Adrenal gland (tissue), 19 donors: ENCODE measurements around the gene NEK9. TPM values are rescaled to one million over a fixed set of nuclear protein-coding genes. Genes with fewer than 3 reads are reported as not detected.

Source experiments
- DNase-seq, 7 donors: peaks; one replicate each; pipeline ENCODE4 v3.0.0-alpha.2; 2019 to 2020
- H3K27ac ChIP-seq, 5 donors: fragments of 200-600 bp; sonication (generic) in 4 of 5; 1 replicate in 3 of 5; 2 replicates in 2 of 5; pipeline versions ENCODE4 v1.5.1 to v1.8.0; 2016 to 2020; ENCODE audit warnings: mild to moderate bottlenecking in 1 of 5
- H3K27me3 ChIP-seq: fragments of 200-600 bp; 2 replicates; pipeline ENCODE4 v1.8.0; 2021
- H3K36me3 ChIP-seq, 2 donors: fragments of 200-600 bp; replicated peaks in 1 of 2; 1 replicate in 1 of 2; 2 replicates in 1 of 2; pipeline versions ENCODE4 v1.5.1 to v1.8.0; 2018 to 2022
- H3K4me1 ChIP-seq, 2 donors: fragments of 200-600 bp; replicated peaks in 1 of 2; 1 replicate in 1 of 2; 2 replicates in 1 of 2; pipeline versions ENCODE4 v1.5.1 to v1.8.0; 2018 to 2021
- H3K4me3 ChIP-seq, 4 donors: fragments of 200-600 bp; sonication (generic) in 3 of 4; one replicate each; pipeline ENCODE4 v1.5.1; 2016 to 2018
- H3K9me3 ChIP-seq, 3 donors: fragments of 200-600 bp; sonication (generic) in 1 of 3; replicated peaks in 1 of 3; 1 replicate in 2 of 3; 2 replicates in 1 of 3; pipeline versions ENCODE4 v1.5.1 to v1.8.0; 2016 to 2021
- POLR2A ChIP-seq, 2 donors: fragments of 450-650 bp; IDR thresholded peaks; one replicate each; pipeline ENCODE4 v1.6.1; 2017; ENCODE audit warnings: antibody characterized with exemption in 2 of 2, mild to moderate bottlenecking in 2 of 2, moderate library complexity in 1 of 2
- WGBS, 4 donors: extraction: QIAGEN DNeasy Blood & Tissue Kit in 2 of 4; methylation state at CpG; one replicate each; pipeline versions ENCODE4 v1.1.5 to v1.1.7; 2013 to 2017; 5-methylcytosine and 5-hydroxymethylcytosine counted together
- intact Hi-C, 2 donors: fragments of 100-400 bp; cut with DNase I; formaldehyde crosslinking; loops; one replicate each; pipeline versions ENCODE4 v1.14.1 to v1.15.0; 2022 to 2023
- long read RNA-seq, 10 donors: library from polyadenylated mRNA in 3 of 10; unstranded in 2 of 10; stranded (forward) in 1 of 10; transcript quantifications; one replicate each; pipeline ENCODE4 v2.0.0 and lab custom pipeline, GENCODE V29; 2021 to 2026
- polyA plus RNA-seq, 3 donors: library from polyadenylated mRNA; stranded (reverse); fragments of 200-250 nt in 2 of 3; fragments of 350-450 nt in 1 of 3; fragmentation: Illumina TruSeq in 1 of 3; extraction: RNeasy Lipid Tissue Mini Kit (QIAGEN cat#74804) in 1 of 3; gene quantifications; one replicate each; pipeline ENCODE4 v1.2.3, GENCODE V29; 2013 to 2014
- total RNA-seq, 9 donors: library from RNA; depleted of rRNA in 4 of 9; stranded (reverse); fragments of >200 nt in 4 of 9; fragments of 120-200 nt in 1 of 9; fragmentation: NEBNext Ultra II Directional in 1 of 9; extraction: Animal tissue kit (Norgen Biotek cat#: 25700) in 1 of 9; gene quantifications; one replicate each; pipeline versions ENCODE4 v1.1.0 to v1.2.4, GENCODE V29; 2013 to 2023
- TF ChIP-seq, protein P1 (sequence below), 6 experiments: fragments of 450-650 bp in 4 of 6; fragments of 200-600 bp in 2 of 6; sonication (generic) in 1 of 6; IDR thresholded peaks; 1 replicate in 5 of 6; 2 replicates in 1 of 6; pipeline versions ENCODE4 v1.5.1 to v1.8.0; 2016 to 2021; ENCODE audit warnings: antibody characterized with exemption in 6 of 6, mild to moderate bottlenecking in 2 of 6, moderate library complexity in 1 of 6
- donor health status: healthy with polysubstance abuse.
- donor health status: Bipolar disorder and iron deficiency.
- donor health status: DM: yes; HTN: yes; CAD: no.
- donor health status: DM: no; HTN: no; CAD: no.
- donor health status: DM: no; HTN: no; CAD: no.
- donor health status: DM: yes; HTN: yes; CAD: no.

The NEK9 gene
- total RNA-seq = 100 to 1,000 TPM in 4 of 9 donors, 10 to 100 TPM in 5; 39.2 to 165 (median 77.1) TPM
- polyA plus RNA-seq = 10 to 100 TPM; 51.7 to 73.6 (median 62.6) TPM
- long read RNA-seq, donor 1, full-length matches to known transcripts = 2 of 8 reads
- long read RNA-seq, donor 1, partial matches to known transcripts = 6 of 8 reads
- long read RNA-seq, donor 1, other reads (novel, unspliced or antisense) = 0 of 8 reads
- long read RNA-seq, donor 2, full-length matches to known transcripts = 1 of 1 reads
- long read RNA-seq, donor 2, partial matches to known transcripts = 0 of 1 reads
- long read RNA-seq, donor 2, other reads (novel, unspliced or antisense) = 0 of 1 reads
- long read RNA-seq, donor 3, full-length matches to known transcripts = 1 of 1 reads
- long read RNA-seq, donor 3, partial matches to known transcripts = 0 of 1 reads
- long read RNA-seq, donor 3, other reads (novel, unspliced or antisense) = 0 of 1 reads
- long read RNA-seq, donor 4, partial matches to known transcripts = 0 of 8 reads
- long read RNA-seq, donor 4, other reads (novel, unspliced or antisense) = 7 of 8 reads
- long read RNA-seq, donor 5, full-length matches to known transcripts = 6 of 39 reads
- long read RNA-seq, donor 5, partial matches to known transcripts = 4 of 39 reads
- long read RNA-seq, donor 5, other reads (novel, unspliced or antisense) = 29 of 39 reads
- long read RNA-seq, donor 6, partial matches to known transcripts = 2 of 13 reads
- long read RNA-seq, donor 6, other reads (novel, unspliced or antisense) = 11 of 13 reads
- long read RNA-seq, donor 7, full-length matches to known transcripts = 2 of 7 reads
- long read RNA-seq, donor 7, partial matches to known transcripts = 5 of 7 reads
- long read RNA-seq, donor 7, other reads (novel, unspliced or antisense) = 0 of 7 reads
- long read RNA-seq, donor 8, full-length matches to known transcripts = 1 of 20 reads
- long read RNA-seq, donor 8, partial matches to known transcripts = 19 of 20 reads
- long read RNA-seq, donor 8, other reads (novel, unspliced or antisense) = 0 of 20 reads
- long read RNA-seq, donor 9, full-length matches to known transcripts = 2 of 2 reads
- long read RNA-seq, donor 9, partial matches to known transcripts = 0 of 2 reads
- long read RNA-seq, donor 9, other reads (novel, unspliced or antisense) = 0 of 2 reads
- long read RNA-seq, donor 10, partial matches to known transcripts = 10 of 11 reads
- long read RNA-seq, donor 10, other reads (novel, unspliced or antisense) = 0 of 11 reads

- TF ChIP-seq POLR2A (IDR thresholded peaks at IDR 0.05) = peak; percentile 67 to 71
- TF ChIP-seq, protein P1, sequence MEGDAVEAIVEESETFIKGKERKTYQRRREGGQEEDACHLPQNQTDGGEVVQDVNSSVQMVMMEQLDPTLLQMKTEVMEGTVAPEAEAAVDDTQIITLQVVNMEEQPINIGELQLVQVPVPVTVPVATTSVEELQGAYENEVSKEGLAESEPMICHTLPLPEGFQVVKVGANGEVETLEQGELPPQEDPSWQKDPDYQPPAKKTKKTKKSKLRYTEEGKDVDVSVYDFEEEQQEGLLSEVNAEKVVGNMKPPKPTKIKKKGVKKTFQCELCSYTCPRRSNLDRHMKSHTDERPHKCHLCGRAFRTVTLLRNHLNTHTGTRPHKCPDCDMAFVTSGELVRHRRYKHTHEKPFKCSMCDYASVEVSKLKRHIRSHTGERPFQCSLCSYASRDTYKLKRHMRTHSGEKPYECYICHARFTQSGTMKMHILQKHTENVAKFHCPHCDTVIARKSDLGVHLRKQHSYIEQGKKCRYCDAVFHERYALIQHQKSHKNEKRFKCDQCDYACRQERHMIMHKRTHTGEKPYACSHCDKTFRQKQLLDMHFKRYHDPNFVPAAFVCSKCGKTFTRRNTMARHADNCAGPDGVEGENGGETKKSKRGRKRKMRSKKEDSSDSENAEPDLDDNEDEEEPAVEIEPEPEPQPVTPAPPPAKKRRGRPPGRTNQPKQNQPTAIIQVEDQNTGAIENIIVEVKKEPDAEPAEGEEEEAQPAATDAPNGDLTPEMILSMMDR (IDR thresholded peaks at IDR 0.05) = peak in 1 of 6 experiments; percentile 20
- DNase-seq = peak; percentile 87 to 96 (median 92)
- peak within 1 kb of the TSS; percentile 37 to 84 (median 55) for H3K4me3 ChIP-seq
- no peaks in the 10 kb centered on the region for H3K27me3 ChIP-seq
- no peaks in the 10 kb centered on the region for H3K9me3 ChIP-seq
- intact Hi-C loops = no loop called here
- H3K27ac ChIP-seq = peak within 1 kb of the TSS; percentile 87 to 96 (median 93)
- no peaks in the 10 kb centered on the region for H3K36me3 ChIP-seq
- 0 to 3% (median 1%) methylated on average over 8 to 76 of the region's 76 CpGs for WGBS, 4 donors
- H3K4me1 ChIP-seq = peaks cover 11 to 43% of the 10 kb centered on the region in 2 donors
Measured at GRCh38 chr14:75126679-75127473, at the start of gene NEK9. Gene NEK9 (minus strand): TSS chr14:75127048. CDS start chr14:75126921, 127 bp downstream.

DNA sequence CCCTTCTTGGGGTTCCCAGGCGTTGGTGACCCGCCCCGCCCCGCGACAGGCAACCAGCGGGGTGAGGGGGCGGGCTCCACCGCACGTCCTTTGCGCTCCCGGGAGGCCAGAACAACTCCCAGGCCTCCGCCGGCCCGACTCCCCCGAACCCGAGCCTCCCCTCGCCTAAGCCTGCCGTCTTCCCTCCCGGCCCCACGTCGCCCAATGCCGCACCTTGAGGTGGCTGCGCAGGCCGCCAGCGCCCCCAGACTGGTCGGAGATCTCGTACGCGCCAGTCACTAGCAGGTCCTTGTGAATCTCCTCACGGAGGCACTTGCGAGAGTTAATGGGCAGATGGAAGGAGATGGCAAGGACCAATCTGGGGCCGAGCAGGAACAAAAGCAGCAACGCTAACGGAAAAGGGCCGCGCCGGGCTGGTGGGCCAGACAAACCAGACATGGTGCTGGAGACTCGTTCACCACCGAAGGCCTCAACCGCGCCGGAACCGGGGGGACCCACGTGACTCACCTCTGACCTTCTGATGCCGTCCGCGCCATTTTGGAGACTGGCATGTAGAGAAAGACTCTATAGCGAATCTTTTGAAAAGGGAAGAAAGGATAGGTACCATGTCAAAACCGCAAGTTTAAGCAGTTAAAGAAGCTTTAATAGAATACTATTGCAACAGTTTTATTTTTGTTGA, 49.4 kb upstream of the NEK9 start, which contains the start of gene TMED10:
Gene TMED10, minus strand, starts transcription at position 471 of the 679 bp plus-strand sequence. Its CDS starts 33 bp downstream, at position 438.
- 0 to 1% (median 0%) methylated on average over 27 to 49 of the region's 49 CpGs for WGBS, 4 donors
- TF ChIP-seq, protein P1 (IDR thresholded peaks at IDR 0.05) = peak in 2 of 6 experiments; percentile 6
- peak; percentile 10 to 63 for TF ChIP-seq POLR2A (IDR thresholded peaks at IDR 0.05)
- no peaks in the 10 kb centered on the region for H3K36me3 ChIP-seq
- intact Hi-C loops = no loop called here
- DNase-seq = peak; percentile 89 to 95 (median 91)
- peaks cover 12 to 27% of the 10 kb centered on the region in 2 donors for H3K4me1 ChIP-seq
- H3K9me3 ChIP-seq = no peaks in the 10 kb centered on the region
- H3K27ac ChIP-seq = peak within 1 kb of the TSS; percentile 93 to 99 (median 97)
- H3K4me3 ChIP-seq = peak within 1 kb of the TSS in 3 of 4 donors; percentile 94 to 97 (median 96)
- H3K27me3 ChIP-seq = no peaks in the 10 kb centered on the region

DNA sequence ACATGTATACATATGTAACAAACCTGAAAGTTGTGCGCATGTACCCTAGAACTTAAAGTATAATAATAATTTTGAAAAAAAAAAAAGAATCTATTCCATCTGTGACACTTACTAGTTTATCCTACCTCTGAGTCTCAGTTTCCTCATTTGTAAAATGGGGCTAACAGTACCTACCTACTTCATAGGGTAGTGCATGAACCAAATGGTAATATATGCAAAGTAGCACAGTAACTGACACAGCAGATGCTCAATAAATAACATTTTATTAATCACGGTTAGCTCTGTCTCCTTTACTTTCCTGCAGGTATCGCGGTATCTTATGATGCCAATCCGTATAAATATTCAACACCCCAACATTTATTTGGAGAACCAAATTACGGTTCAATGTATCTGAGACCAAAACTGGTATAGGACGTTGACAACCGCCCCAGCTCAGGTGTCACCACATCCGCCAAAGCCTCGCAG, 48.9 kb upstream of the NEK9 start:
- intact Hi-C loops = no loop called here
- no peak for TF ChIP-seq POLR2A (IDR thresholded peaks at IDR 0.05)
- TF ChIP-seq, protein P1 (IDR thresholded peaks at IDR 0.05) = no peak
- H3K4me1 ChIP-seq = peaks cover 12 to 30% of the 10 kb centered on the region in 2 donors
- WGBS, 4 donors = 5 to 10% (median 7%) methylated on average over 10 of the region's 10 CpGs
- peak overlapping the region in 3 of 4 donors; percentile 94 to 97 (median 96) for H3K4me3 ChIP-seq
- peak overlapping the region; percentile 93 to 99 (median 97) for H3K27ac ChIP-seq
- H3K9me3 ChIP-seq = no peaks in the 10 kb centered on the region
- H3K27me3 ChIP-seq = no peaks in the 10 kb centered on the region
- H3K36me3 ChIP-seq = no peaks in the 10 kb centered on the region
- DNase-seq = no peak
